Endothelial cell (in vitro differentiated cells): ENCODE data around the gene C2orf69. TPM values are rescaled to one million over a fixed set of nuclear protein-coding genes. Genes with fewer than 3 reads are reported as not detected.
"Not testable (repeated sequence)": the region's sequence is repeated elsewhere in the genome, so short reads cannot be mapped to it uniquely, and the experiment has no call there.

ENCODE experiments used
- DNase-seq: peaks from one replicate; pipeline ENCODE4 v3.0.0; 2021; ENCODE audit warnings: low spot score
- H3K27ac Mint-ChIP-seq: one replicate; pipeline ENCODE4 v1.8.0; 2021; ENCODE audit warnings: mixed read lengths, inconsistent platforms; ENCODE audit not compliant: unreplicated experiment
- H3K27me3 Mint-ChIP-seq: one replicate; pipeline ENCODE4 v1.8.0; 2021; ENCODE audit warnings: mild to moderate bottlenecking, moderate library complexity, mixed read lengths, inconsistent platforms; ENCODE audit not compliant: unreplicated experiment
- H3K36me3 Mint-ChIP-seq: one replicate; pipeline ENCODE4 v1.8.0; 2021; ENCODE audit warnings: mild to moderate bottlenecking, low read depth, mixed read lengths, inconsistent platforms; ENCODE audit not compliant: unreplicated experiment
- H3K4me1 Mint-ChIP-seq: one replicate; pipeline ENCODE4 v1.8.0; 2021; ENCODE audit warnings: mild to moderate bottlenecking, mixed read lengths, inconsistent platforms; ENCODE audit not compliant: unreplicated experiment
- H3K4me3 Mint-ChIP-seq: one replicate; pipeline ENCODE4 v1.8.0; 2021; ENCODE audit warnings: mild to moderate bottlenecking, mixed read lengths, inconsistent platforms; ENCODE audit not compliant: unreplicated experiment
- H3K9me3 Mint-ChIP-seq: one replicate; pipeline ENCODE4 v1.8.0; 2021; ENCODE audit warnings: mixed read lengths, inconsistent platforms; ENCODE audit not compliant: unreplicated experiment
- total RNA-seq: library from RNA; stranded (reverse); fragmentation: NEBNext Ultra II Directional; extraction: Animal tissue kit (Norgen Biotek cat#: 25700); gene quantifications from one replicate; pipeline ENCODE4 v1.2.1, GENCODE V29; 2021; ENCODE audit not compliant: unreplicated experiment
- TF ChIP-seq, protein P1 (sequence below): fragments of 200-600 bp; sonication (generic); IDR thresholded peaks from one replicate; pipeline ENCODE4 v1.5.0; 2021; ENCODE audit warnings: antibody characterized with exemption; ENCODE audit not compliant: unreplicated experiment

Gene C2orf69
- total RNA-seq, 1 donor from 2014 or later, result 16.1 TPM

GRCh38 chr2:199902486-199903110, 8.5 kb upstream of the C2orf69 start:
- H3K36me3 Mint-ChIP-seq, result no peaks in the 10 kb centered on the region
- H3K4me3 Mint-ChIP-seq, result no peak overlapping the region
- no peak for DNase-seq
- H3K9me3 Mint-ChIP-seq, result no peaks in the 10 kb centered on the region
- peaks cover 13% of the 10 kb centered on the region for H3K4me1 Mint-ChIP-seq
- H3K27ac Mint-ChIP-seq, result peak overlapping the region; percentile 72
- H3K27me3 Mint-ChIP-seq, result peaks cover 1% of the 10 kb centered on the region
- TF ChIP-seq, protein P1, sequence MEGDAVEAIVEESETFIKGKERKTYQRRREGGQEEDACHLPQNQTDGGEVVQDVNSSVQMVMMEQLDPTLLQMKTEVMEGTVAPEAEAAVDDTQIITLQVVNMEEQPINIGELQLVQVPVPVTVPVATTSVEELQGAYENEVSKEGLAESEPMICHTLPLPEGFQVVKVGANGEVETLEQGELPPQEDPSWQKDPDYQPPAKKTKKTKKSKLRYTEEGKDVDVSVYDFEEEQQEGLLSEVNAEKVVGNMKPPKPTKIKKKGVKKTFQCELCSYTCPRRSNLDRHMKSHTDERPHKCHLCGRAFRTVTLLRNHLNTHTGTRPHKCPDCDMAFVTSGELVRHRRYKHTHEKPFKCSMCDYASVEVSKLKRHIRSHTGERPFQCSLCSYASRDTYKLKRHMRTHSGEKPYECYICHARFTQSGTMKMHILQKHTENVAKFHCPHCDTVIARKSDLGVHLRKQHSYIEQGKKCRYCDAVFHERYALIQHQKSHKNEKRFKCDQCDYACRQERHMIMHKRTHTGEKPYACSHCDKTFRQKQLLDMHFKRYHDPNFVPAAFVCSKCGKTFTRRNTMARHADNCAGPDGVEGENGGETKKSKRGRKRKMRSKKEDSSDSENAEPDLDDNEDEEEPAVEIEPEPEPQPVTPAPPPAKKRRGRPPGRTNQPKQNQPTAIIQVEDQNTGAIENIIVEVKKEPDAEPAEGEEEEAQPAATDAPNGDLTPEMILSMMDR, result no peak

DNA sequence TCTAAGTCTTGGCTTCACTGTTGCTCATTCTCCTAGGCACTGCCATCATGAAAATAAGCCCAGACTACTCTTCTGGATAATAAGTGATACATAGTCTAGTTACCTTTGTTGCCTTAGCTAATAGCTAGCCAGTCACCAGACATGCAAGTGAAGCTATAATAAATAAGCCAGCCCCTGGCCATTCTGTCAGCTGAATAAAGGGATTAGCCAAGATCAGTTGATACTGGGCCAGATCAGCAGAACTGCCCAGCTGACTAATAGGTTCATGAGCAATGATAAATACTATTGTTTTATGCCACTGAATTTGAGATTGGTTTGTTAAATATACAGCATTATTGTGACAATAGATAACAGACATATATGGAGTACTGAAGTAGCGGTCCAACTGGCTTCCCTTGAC, 8.0 kb upstream of the C2orf69 start:
- Mint-ChIP-seq H3K4me3 (no peak overlapping the region), H3K9me3 (no peaks in the 10 kb centered on the region), H3K27me3 (peaks cover 1% of the 10 kb centered on the region), H3K27ac (peak overlapping the region; percentile 72), H3K36me3 (no peaks in the 10 kb centered on the region), H3K4me1 (peaks cover 13% of the 10 kb centered on the region)
- DNase-seq, result no peak
- TF ChIP-seq, protein P1, result no peak

- peaks cover 4% of the 10 kb centered on the region for H3K36me3 Mint-ChIP-seq
- no peaks in the 10 kb centered on the region for H3K9me3 Mint-ChIP-seq
These were observed 3.9 kb upstream of the C2orf69 start for GRCh38 chr2:199907008-199907714.

DNA sequence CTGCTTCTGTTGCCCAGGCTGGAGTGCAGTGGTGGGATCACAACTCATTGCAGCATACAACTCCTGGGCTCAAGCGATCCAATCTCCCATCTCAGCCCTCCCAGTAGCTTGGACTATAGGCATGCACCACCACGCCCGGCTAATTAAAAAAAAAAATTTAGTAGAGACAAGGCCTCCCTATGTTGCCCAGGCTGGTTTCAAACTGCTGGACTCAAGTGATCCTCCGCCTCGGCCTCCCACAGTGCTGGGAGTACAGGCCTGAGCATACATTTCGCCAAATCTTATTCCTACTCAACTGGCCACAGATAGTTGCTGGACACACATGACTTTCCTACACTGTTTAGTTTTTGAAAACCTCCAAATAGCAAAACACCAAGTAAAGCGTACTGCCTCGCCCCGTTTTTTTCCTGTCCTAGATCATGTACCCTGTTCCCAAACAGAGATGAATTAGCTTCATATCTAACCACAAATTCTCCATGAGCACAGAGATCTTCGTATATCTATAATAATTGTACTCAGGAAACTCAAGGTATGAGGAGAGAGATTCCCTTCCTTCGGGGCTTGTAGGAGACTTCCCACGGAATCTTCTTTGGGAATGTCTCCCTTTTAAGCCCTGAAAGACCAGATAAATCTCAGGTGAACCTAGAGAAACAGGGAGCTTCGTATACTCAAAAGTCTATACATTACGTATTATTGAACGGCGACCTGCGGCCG, 598 bp upstream of the C2orf69 start:
- Mint-ChIP-seq H3K36me3 (peaks cover 4% of the 10 kb centered on the region), H3K27me3 (peaks cover 5% of the 10 kb centered on the region), H3K4me1 (peaks cover 22% of the 10 kb centered on the region), H3K4me3 (peak overlapping the region; percentile 99), H3K9me3 (no peaks in the 10 kb centered on the region), H3K27ac (peak overlapping the region; percentile 90)
- TF ChIP-seq, protein P1, result no peak
- no peak for DNase-seq

More at GRCh38 chr2:199907008-199907714, 3.9 kb upstream of the C2orf69 start:
- TF ChIP-seq, protein P1, result no peak
- H3K27ac Mint-ChIP-seq, result no peak overlapping the region
- H3K4me1 Mint-ChIP-seq, result peaks cover 16% of the 10 kb centered on the region
- no peak for DNase-seq
- H3K27me3 Mint-ChIP-seq, result peaks cover 6% of the 10 kb centered on the region
- H3K4me3 Mint-ChIP-seq, result no peak overlapping the region

- peak overlapping the region; percentile 99 for H3K4me3 Mint-ChIP-seq
- H3K4me1 Mint-ChIP-seq, result peaks cover 22% of the 10 kb centered on the region
These were observed 726 bp downstream of the C2orf69 start for GRCh38 chr2:199911877-199912161.

DNA sequence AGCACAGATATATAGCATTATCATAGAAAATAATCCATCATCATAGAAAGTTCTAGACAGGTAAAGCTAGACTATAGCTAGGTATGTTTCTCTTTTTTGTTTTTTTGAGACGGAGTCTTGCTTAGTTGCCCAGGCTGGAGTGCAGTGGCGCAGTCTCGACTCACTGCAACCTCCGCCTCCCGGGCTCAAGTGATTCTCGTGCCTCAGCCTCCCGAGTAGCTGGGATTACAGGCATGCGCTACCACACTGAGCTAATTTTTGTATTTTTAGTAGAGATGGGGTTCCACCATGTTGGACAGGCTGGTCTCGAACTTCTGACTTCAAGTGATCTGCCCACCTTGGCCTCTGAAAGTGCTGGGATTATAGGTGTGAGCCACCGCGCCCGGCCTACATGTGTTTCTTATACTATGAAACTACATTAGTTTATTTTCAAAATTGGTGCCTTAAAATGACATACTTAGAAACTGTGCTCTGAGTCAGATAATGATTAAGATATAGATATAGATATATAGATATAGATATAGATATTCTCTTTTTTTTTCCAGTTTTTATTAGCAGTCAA, 1.5 kb downstream of the C2orf69 start:
- Mint-ChIP-seq H3K4me3 (peak overlapping the region; percentile 77), H3K4me1 (peaks cover 22% of the 10 kb centered on the region), H3K36me3 (peaks cover 24% of the 10 kb centered on the region)
- not testable (repeated sequence) for H3K27ac Mint-ChIP-seq, H3K27me3 Mint-ChIP-seq, H3K9me3 Mint-ChIP-seq, DNase-seq

More at GRCh38 chr2:199911877-199912161, 726 bp downstream of the C2orf69 start:
- peaks cover 5% of the 10 kb centered on the region for H3K27me3 Mint-ChIP-seq
- H3K9me3 Mint-ChIP-seq, result no peaks in the 10 kb centered on the region
- no peak for DNase-seq
- TF ChIP-seq, protein P1, result no peak
- H3K36me3 Mint-ChIP-seq, result peaks cover 16% of the 10 kb centered on the region
- peak overlapping the region; percentile 97 for H3K27ac Mint-ChIP-seq
